ENCODE results near the gene LINS1. TPM values are rescaled to one million over a fixed set of nuclear protein-coding genes. Genes with fewer than 3 reads are reported as not detected.

Gene LINS1
- total and polyA plus RNA-seq, 2 of the 8 experiments (the other 6 are each of a cell fraction or from before 2014, with no cell fraction given): 4.2 to 8.1 TPM

- TF ChIP-seq CTBP2 (IDR thresholded peaks at IDR 0.05; ENCODE audit: borderline replicate concordance, insufficient read depth, insufficient read length, low read length) (no peak), TAF7 (optimal IDR thresholded peaks at IDR 0.05; ENCODE audit: borderline replicate concordance, low read depth, low read length) (no peak), RAD21 (IDR thresholded peaks at IDR 0.05 in 1 of 2, conservative IDR thresholded peaks at IDR 0.05 in 1 of 2; ENCODE audit: low read depth in 2 of 2, low read length in 2 of 2) (no peak), RXRA (IDR thresholded peaks at IDR 0.05; ENCODE audit: insufficient read depth, low read depth, low read length) (no peak), POLR2AphosphoS5 (IDR thresholded peaks at IDR 0.05; ENCODE audit: low read depth, low read length) (no peak)
Observed at GRCh38 chr15:100572362-100572983, 29.5 kb downstream of the LINS1 start (continued).

Measured in H1 (cell line).